IPS DF 19.7 (cell line): ENCODE data around the gene CHI3L1.

ENCODE experiments used
- DNase-seq: peaks from one replicate; pipeline ENCODE4 v3.0.0-alpha.2; 2013; ENCODE audit warnings: low read depth, low spot score

CHI3L1 gene

DNA sequence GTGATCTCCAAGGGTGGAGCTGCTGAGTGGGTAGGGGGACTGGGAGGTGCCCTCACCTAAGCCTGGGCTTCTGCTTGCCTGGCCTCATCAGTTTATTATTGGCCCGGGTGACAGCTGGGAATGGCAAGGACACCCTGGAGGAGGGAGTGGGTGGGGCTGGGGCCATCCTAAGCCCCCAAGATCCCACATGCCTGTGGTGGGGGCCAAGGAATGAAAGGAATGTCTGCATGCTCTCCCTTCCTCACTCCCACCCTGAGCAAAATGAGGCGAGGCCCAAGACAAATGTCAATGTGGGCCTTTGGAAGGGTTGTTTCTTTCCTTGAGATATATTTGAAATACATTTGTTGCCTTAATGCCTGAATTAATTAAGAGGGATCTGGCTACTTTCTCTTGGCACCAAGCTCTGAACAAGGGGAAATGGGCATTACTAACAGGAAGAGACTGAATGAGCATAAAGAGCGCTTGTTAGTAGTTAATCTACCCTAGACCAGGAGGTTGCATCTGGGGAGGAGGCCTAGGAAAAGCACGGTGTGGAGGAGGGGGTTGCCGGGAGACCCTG lies 19.7 kb upstream of the CHI3L1 start:
- DNase-seq: no peak

DNA sequence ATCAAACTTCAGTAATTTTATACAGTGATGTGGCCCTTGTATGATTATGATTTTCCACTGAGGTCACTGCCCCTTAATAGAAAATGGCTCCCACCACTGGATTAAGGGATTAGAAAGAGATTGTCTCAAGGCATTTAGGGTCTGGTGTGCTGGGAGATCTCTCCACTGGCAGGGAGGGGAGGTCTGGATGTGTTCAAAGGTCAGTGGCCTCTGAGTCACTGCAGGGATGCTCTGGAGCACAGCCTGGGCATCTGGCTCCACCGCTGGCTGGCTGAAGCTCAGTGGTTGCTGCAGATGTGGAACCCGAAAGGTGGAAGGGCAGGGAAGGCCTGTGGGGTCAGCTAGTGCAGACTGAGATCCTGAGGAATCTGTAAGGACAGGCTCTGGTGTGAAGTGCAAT lies 18.3 kb upstream of the CHI3L1 start:
- DNase-seq: no peak

DNA sequence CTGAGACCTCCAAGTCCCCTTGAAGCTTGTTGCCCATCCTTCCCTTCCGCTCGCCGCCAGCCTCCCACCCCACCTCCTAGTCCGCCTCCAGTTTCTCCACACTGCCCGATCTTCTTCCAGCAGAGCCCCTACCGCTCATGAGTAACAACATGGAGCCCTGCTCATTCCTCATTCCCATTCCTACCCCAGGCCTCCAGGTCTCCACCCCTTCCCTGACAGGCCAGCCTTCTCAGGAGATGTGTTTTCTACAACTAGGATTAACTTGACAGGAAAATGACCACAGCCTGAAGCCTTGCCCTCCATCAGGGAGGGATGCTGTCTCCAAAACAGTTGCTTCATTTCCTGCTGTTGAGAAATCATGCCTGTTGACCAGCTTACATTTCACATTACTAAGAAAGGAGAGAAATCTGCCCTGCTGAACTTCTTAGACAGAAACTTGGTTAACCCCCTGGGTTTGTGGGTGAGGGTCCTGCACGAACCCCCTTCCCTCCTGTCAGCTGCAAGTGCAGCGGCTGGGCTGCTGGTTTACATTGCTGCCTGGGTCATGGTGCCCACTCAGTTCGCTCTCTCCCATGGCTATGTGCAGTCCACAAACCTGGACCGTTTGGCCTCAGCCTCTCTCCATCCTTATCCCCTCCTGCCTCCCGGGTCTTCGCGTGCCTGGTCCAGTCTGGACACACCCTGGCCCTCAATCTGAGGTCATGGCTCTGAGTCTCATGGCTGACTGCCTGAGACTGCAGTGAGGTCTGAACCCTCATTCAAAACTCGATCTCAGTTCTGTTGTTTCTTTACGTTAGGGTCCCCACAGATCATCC lies 16.1 kb upstream of the CHI3L1 start:
- no peak for DNase-seq

DNA sequence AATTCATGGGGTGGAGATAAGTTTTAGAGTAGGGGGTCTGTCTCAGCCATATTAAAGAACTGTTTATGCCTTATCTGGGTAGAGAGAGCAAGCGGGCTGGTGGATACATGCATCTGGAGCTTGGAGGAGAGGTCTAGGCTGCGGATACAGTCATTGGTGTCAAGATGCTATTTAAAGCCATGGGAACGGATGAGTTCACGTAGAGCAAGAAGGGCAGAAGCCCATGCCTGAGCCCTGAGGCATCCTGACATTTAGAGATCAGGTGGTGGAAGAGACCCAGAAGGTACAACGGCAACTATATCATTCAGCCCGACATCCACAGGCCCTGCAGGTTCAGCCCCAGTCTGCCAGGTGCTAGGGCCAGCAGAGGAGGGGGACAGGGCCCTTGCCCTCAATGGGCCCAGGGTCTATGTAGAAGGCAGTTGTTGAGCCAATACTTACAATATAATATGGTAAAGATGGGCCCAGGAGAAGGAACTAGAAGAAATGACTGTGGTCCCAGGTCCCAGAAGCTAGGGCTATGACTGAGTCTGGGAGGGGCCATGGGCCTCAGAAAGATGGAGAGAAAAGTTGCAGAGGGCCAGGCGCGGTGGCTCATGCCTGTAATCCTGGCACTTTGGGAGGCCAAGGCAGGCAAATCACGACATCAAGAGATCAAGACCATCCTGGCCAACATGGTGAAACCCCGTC lies 15.2 kb upstream of the CHI3L1 start:
- DNase-seq: no peak

DNA sequence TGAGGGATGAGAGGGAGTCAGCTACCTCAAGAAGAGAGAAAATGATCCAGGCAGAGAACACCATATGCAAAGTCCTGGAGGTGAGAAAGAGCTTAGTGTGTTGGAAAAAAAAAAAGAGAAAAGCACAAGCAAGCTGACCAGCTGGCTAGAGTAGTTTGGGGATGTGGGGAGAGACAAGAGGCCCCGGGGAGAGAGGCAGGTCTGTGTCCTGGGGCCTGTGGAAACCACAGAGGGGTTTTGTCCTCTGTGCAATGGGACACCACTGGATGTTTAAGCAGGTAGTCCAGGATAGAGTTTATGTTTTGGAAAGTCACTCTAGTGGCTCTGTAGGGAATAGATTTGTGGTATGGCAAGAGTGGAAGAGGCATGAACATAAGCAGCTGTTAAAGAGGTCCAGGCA lies 14.4 kb upstream of the CHI3L1 start:
- DNase-seq: no peak

DNA sequence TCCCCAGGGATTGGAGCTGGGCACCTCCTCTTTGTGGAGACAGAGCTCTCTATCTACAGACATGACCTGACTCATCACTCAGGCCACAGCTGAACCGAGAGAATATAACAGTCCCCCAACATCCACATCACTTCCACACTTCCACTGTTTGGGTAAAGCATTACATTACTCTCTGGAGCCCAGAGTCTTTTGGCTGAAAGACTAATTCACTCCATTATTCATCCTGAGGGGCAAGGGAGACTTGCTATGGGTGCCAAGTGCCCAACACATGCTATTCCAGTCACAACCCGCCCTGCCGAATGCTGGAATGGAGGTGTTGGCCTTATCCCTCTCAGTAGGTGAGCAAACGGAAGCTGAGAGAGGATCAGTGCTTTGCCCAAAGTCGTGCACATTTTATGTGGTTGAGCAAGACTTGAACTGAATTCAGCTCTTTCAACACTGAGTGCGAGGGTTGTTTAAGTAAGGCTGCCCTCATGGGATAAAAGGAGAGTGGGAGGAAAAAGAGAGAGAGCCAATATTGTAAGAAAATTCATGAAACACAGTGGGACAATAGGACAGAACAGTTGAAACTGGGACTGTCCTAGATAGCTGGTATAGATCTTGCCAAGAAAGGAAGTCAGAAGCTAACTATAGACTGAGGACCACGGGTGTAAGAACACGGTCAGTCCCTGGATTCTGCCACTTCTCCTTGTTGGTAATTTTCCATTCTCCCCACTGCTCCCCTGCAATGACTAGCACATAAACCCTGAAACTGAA lies 13.5 kb upstream of the CHI3L1 start:
- DNase-seq: no peak

DNA sequence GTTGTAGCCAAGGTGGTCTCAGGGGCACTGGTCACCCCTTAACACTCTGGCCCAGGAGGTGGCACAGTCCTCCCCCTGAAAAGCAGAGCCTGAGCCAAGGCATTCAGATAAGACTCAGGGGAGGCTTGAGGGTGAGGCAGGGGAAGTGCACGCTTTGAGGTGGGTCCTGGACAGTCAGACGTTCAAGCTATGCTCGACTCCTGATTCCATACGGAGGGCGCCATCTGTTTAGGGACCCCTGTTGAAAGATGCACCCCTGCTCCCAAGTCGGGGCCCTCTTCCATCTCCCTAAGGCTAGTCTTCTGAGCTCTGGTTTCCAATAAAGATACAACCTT lies 12.9 kb upstream of the CHI3L1 start:
- no peak for DNase-seq

DNA sequence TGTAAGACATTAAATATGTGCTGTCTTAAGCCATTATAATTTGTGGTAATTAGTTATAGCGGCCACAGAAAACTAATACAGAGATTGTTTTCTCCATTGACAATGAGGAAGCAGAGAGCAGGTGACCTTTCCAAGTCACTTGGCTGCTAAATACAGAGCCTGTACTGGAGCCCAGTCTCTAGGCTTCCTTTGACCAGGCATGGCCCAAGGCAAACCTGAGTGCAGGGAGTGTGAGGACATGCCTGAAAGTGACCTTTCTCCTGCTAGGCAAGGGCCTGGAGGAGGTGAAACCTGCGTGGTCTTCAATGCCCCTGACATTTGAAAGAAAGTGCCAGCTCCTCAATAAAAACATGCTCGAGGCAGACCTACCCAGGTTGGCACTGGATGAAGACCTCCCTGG lies 12.5 kb upstream of the CHI3L1 start:
- no peak for DNase-seq

DNA sequence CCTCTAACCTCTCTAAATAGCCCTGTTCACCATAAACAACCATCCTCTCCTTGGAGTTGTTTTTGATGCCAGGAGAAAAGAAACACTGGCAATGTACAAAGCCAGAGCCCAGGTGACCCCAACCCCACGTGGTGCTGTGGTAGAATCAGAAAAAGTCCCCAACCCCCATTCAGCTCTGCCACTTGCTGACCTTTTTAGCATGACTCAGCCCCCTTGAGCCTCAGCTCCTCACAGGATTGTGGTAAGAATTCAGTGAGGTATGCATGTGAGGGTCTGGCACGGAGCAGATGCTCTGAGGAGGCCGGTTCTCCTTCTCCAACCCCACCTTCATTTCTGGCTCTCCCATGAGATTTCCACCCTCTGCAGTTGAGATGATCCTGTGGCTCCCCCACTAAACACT lies 11.1 kb upstream of the CHI3L1 start:
- no peak for DNase-seq

DNA sequence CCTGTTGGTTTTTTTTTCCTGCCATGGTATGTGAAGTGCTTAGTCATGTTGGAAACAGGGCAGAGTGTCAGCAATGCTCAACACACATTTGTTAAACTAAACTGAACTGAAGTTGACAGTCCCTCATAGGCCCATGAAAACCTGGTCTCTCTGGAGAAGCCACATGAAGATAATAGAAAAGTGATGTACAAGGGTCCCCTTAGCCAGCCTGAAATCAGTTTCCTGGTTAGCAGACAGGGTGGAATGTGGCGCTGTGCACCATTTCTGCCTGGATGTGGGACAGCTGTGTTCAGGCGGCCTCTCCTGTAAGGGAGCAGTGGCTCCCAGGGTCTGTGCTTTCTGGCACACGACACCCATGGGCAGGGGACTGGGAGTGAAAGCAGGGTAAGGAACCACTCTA lies 9.9 kb upstream of the CHI3L1 start:
- no peak for DNase-seq

DNA sequence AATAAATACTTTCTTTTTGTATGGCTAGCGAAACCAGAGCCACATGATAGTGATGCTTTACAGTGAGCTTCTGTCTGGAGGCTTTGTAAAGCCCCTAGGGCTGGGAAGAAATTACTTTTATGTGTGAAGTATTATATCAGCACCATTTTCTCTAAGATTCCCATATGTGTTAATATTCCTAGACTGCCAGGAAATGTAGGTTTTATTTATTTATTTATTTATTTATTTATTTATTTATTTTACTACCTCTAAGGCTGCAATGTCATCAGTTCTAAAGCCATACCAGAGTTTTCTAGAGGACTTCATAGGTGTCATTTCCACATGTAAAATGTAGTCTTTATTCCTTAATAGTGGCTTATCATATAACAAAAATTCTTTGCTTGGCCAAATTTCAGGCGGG lies 4.4 kb upstream of the CHI3L1 start:
- no peak for DNase-seq

DNA sequence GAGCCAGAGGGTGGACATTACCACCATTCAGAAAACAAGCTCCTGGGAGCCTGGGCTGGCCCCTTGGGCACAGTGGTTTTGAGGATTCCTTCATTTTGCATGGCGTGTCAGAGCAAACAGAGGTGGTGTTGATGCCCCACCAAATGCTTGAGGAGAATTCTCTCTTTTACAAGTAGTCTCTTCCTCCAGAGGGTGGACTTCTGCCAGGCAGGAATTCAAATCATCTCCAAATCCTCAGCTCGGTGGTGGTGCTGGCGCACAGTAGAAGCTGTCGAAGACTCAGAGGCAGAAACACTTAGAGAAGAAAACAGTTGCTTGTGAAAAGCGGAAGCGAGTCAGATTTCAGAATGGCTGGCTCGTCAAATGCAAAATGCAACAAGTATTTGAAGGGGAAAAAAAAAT lies 3.4 kb upstream of the CHI3L1 start:
- no peak for DNase-seq

DNA sequence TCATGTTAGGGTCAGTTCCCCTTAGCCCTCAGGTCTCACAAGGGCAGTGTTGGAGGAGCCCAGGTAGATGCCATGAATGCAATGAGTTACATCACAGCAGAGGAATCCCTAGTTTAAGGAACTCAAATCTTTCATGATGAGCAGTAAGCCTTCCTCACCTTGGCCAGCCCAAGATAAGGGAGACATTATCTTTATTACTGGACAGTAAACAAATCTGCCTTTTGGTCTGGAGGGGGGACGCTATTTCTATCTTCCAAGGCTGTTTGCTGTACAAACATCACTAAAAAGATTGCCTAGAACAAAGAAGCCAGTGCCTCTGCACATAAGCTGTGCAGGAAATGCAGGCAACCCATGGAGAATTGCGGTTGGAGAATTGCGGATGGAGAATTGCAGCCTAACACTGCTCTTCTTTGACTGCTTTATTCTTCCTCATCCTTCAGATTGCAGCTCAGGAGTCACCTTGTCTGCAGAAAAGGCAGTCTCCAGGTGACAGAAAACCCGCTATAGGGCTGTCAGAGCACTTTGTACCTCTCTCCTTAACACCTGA lies 2.3 kb upstream of the CHI3L1 start:
- no peak for DNase-seq

DNA sequence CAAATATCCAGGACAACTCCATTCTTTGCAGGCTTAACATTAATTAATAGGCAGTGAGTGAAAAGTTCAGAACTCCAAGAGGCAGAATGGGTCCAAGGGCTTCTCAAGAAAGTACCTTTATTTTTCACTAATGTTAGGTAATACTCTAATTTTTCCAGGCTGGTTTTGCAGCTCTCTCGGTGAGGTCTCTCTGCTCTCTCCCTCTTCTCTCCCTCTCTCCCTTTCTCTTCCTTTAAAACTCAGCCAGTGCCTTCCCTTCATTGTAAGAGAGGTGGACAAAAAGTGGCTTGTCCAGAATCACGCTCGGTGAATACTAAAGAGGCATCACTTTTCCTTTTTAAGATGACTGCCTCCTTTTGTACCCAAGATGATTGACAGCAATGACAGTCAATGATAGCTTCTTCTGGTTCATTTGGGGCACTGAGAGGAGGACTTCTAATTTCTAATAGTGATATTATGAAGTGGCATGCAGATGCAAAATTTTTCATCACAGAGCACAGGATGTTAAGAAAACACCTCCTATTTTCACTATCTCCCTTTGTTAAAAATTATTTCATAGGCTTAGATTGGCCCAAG lies 1.3 kb upstream of the CHI3L1 start:
- no peak for DNase-seq

DNA sequence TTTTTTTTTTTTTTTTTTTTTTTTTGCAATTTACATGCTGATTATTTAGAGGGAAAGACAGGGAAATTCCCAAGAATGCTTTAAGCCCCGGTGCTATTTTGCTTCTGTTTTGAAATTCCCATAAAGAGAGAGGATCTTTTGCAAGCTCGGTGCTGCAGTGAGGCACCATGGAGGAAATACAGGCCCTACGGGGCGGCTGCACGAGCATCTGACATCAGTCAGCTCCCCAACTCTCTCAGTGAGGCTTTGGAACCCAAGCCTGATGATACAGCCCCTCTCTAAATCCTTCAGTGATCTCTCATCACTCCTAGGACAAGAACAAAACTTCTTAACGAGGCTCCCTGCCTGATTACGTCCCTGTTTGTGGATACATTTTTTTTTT lies 791 bp upstream of the CHI3L1 start:
- no peak for DNase-seq

DNA sequence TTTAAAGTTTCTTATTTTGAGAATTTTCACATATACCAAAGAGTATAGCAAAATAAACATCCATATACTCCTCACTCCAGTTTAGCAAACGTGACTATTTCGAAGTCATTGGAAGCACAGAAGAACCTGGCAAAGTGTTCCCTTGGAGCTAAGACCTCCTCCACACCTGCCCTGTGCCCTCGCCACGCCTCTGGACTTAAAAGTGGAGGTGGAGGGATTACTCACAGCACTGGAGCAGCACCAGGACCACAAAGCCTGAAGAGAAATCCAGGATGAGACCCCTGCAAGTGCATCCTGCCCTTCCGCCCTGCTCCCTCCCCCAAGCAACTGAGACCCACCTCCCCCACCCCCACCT lies 436 bp downstream of the CHI3L1 start:
- DNase-seq: no peak

DNA sequence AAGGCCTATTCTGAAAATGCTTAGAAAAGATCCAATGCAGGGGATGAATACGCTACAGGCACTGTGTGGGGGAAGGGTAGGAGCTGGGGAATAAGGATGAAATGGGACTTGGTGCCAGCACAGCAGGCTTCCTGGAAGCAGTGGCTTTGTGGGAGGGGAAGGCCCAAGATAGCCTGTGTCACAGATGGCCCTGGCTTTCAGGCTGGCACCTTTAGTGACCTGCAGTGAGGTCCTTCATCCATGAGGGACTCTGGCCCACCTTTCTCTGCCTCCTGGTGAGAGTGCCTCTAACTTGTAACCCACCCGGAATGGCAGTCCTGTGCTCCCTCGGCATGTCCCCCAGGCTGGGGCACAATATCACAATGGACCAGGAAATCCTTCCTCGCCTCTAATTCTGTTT lies 919 bp downstream of the CHI3L1 start:
- DNase-seq: no peak

DNA sequence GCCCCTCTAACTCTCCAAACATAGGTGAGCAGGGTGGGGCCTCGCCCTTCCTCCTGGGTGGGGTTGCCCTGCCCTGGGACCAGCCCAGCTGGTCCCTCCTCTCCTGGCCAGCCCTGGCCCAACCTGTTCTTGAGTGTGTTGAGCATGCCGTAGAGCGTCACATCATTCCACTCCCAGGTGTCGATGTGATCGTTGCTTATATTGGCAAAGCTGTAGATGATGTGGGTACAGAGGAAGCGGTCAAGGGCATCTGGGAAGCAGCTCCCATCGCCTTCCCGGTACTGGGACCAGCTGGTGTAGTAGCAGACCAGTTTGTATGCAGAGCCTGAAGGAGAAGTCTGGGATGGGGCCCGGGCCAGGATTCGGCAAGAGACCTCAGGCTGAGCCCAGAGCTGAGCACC lies 1.4 kb downstream of the CHI3L1 start:
- DNase-seq: no peak

DNA sequence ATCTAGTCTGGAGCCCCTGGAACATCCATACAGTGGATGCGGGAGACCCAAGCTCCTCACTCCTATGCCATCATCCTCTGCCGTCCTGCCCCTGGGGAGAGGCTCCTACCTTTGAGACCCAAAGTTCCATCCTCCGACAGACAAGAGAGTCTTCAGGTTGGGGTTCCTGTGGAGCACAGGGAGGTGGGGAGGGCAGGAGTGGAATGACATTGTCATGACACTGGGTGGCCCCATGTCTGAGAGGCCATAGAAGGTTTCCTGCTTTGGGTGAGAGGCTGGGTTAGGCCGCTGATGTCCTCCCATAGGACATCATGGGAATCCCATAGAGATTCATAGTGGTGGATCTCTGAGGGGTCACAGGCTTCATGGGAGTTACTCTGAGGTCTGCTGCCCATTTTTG lies 2.0 kb downstream of the CHI3L1 start:
- DNase-seq: no peak

DNA sequence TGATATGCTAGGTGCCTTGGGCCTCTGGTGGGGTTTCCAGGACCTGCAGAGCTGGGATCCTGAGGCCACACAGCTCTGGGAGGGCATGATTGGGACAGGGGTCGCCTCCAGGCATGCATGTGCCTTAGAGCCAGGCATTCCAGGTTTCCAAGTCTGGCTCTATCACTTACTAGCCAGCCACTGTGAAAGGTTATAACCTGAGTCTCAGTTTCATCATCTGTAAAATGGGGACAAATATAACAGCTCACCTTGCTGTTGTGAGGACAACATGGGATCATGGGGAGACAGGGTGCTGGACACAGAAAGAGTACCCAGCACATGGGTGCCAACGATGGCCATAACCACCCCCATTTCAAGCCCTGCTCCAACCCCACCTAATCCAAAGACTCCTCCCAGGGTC lies 2.7 kb downstream of the CHI3L1 start:
- DNase-seq: no peak

DNA sequence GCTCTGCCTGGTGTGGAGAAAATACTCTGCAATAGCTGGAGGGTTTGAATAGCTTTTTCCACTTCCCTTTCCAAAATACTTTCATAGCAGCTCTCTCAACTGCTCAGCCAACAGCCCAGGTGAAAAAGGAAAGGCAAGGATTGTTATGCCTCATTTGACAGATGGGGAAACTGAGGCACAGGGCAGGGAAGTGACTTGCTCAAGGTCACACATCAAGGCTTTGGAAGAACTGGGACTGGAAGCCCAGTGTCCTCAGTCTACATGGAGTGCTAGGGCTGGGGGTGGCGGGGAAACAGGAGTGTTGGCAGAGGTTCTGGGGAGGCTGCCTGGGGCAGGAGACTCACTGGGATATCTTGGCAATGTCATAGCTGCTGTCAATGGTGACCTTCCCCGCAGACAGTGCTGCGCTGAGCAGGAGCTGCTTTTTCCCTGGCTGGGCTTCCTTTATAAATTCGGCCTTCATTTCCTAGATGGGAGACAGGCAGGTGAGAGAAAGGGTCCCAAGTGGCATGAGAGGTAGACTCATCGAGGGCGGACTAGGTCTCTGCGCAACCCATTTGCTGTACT lies 4.0 kb downstream of the CHI3L1 start:
- DNase-seq: no peak
